ENCODE measurements around the gene SLC8B1.

SLC8B1 gene
- 114 reads per million, percentile 85 among the genes with 10 or more reads in this experiment for total RNA-seq

DNA sequence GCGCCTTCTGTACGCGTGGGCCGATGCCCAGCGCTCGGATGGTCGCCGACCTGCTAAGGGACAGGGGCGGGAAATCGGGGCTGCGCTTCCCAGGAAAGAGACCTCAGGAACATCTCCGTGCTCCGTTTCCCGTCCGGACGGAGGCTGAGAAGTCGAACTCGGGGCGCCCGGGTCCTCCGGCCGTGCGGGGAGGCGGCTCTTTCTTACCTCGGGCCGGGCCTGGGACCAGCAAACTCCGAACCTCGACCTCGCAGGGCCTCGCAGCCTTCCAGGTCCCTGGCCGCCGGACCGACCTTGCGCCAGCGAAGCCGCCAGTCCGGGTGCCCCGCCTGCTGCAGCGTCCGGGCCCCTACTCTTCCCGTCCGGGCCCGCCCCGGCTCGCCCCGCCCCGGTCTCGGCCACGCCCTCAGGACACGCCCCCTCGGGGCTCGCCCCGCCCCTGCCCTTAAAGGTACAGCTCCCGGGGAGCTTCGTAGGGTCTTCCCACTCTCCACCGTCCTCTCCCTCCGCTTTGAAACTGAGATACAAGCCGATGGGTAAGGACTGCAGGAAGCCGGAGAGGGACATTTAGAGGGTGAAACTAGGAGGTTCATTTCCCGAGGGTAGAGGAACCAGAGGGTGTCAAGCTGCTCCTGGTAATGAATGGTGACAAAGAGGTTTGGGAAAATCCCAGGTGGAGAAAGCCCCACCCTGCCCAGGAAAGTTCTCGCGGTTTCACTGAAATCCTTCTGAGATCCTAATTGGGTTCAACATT lies at the start of gene SLC8B1:
SLC8B1 (minus strand) TSS at position 324 of the 754 bp plus-strand sequence. CDS start 2,231 bp downstream, outside the sequence.
- DNase-seq, result peak; percentile 79

- no peak for DNase-seq
These were observed 47.3 kb upstream of the SLC8B1 start for GRCh38 chr12:113382206-113382605.

GRCh38 chr12:113381220-113381619 lies 46.3 kb upstream of the SLC8B1 start:
- DNase-seq, result no peak

- DNase-seq, result no peak
These were observed 43.4 kb upstream of the SLC8B1 start for GRCh38 chr12:113378291-113378690.

- DNase-seq, result no peak
These were observed 40.0 kb upstream of the SLC8B1 start for GRCh38 chr12:113374823-113375428.

DNA sequence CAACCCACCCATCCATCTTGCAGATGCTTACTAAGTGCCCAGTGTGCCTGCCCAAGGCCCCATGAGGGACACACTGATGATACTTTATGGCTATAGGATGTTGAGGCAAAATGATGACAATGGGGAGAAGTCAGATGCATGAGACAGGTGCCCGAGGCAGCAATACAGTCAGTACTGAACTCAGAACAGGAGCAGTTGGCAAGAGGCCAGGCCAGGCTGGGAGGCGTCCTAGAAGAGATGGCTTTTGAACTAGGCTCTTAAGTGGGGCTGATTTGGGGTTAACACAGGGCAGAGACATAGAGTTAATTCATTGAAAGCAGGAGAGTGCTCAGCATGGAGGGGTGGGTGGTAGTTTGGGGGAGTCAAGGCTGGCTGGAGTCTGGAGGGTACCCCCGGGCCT lies 39.1 kb upstream of the SLC8B1 start:
- no peak for DNase-seq

DNA sequence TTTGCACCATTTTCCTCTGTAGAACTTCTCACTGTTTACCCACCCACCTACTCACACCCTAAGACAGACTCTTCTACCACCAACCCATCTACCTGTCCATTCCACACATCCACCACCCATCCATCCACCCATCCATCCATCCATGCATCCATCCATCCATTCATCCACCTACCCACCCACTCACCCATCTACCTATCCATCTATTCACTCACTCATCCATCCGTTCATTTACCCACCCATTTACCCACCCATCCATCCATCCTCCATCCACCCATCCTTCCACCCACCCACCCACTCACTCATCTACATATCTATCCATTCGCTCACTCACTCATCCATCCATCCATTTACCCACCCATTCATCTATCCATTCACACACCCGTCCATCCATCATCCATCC lies 38.5 kb upstream of the SLC8B1 start:
- no peak for DNase-seq

GRCh38 chr12:113372371-113372770 lies 37.5 kb upstream of the SLC8B1 start:
- no peak for DNase-seq

- no peak for DNase-seq
These were observed 36.9 kb upstream of the SLC8B1 start for GRCh38 chr12:113371808-113372207.

- DNase-seq, result no peak
These were observed 36.2 kb upstream of the SLC8B1 start for GRCh38 chr12:113370923-113371682.

GRCh38 chr12:113369391-113369985 lies 34.6 kb upstream of the SLC8B1 start:
- no peak for DNase-seq

DNA sequence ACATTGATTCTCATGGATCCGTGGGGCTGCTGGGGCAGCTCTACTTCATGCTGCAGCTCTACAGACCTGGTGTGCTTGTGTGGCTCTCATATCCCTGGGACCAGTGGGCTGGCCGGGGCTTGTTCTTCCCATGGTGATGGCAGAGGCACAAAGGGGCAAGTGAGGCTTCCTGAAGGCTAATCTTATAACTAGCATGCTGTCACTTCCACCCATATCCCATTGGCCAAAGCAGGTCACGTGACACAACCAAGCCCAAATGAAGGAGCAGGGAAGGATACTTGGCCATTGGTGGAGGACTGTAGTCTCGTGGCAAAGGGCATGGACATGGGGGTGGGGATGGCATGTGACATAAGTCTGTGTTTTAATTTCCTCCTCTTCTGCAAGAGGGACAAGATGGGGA lies 33.4 kb upstream of the SLC8B1 start:
- no peak for DNase-seq

DNA sequence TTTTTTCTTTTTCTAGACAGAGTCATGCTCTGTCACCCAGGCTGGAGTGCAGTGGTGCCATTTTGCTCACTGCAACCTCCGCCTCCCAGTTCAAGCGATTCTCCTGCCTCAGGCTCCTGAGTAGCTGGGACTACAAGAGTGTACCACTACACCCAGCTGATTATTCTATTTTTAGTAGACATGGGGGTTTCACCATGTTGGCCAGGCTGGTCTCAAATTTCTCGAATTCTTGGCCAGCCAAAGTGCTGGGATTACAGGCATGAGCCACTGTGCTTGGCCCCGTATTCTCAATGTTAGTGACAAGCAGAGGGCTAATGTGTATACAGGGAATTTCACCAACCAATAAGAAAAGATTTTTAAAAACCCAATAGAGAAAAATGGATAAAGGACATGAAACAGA lies 31.9 kb upstream of the SLC8B1 start:
- DNase-seq, result no peak

GRCh38 chr12:113365639-113366395 lies 30.9 kb upstream of the SLC8B1 start:
- DNase-seq, result no peak

DNA sequence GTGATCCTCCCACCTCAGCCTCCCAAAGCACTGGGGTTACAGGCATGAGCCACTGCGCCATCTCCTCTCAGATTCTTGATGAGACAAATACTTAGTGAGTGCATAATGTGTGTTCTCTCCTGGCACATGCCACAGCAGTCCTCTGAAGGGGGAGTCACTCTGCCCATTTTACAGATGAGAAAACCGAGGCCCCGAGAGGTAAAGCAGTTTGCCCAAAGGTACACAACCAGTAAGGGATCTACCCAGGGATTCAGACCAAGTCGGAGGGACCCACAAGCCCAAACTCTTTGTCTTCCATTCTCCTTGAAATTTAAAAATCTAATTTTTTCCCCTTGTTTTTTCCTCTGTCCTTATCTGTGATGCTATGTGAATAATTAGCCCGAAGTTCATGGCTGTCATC lies 29.8 kb upstream of the SLC8B1 start:
- no peak for DNase-seq

- DNase-seq, result no peak
These were observed 26.9 kb upstream of the SLC8B1 start for GRCh38 chr12:113361574-113362370.

DNA sequence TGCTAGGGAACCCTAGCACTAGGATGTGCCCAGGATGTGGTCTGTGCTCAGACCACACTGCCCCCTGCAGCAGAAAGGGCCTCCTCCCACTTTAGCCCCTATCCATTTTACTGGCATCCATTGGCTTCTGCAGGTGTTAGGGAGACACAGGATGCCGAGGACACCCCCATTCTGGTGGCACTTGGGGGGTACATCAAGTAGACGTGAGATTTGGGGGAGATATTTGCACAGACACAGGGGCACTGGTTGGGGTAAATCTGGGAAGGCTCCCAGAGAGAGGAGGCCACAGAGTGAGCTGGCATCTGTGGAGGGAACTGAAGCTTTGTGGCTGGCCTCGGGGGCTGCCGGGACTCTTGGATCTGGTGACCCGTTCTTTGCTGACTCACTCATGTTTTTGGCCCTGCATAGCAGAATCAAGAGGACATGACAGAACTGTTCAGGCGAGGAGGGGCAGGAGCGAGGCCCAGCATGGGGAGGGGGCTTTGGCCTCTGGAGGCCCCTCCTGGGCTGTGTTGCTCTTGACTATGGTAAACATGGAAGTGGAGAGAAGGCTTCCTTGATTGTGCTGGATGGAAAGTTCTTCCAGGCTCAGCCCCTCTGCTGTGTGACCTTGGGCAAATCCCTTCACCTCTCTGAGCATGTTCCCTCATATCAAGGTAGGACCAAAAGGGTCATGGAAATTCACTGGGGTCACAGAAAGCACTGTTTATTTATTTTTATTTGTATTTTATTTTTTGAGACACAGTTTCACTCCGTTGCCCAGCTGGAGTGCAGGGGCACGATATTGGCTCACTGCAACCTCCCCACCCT lies 25.2 kb upstream of the SLC8B1 start:
- DNase-seq, result no peak

DNA sequence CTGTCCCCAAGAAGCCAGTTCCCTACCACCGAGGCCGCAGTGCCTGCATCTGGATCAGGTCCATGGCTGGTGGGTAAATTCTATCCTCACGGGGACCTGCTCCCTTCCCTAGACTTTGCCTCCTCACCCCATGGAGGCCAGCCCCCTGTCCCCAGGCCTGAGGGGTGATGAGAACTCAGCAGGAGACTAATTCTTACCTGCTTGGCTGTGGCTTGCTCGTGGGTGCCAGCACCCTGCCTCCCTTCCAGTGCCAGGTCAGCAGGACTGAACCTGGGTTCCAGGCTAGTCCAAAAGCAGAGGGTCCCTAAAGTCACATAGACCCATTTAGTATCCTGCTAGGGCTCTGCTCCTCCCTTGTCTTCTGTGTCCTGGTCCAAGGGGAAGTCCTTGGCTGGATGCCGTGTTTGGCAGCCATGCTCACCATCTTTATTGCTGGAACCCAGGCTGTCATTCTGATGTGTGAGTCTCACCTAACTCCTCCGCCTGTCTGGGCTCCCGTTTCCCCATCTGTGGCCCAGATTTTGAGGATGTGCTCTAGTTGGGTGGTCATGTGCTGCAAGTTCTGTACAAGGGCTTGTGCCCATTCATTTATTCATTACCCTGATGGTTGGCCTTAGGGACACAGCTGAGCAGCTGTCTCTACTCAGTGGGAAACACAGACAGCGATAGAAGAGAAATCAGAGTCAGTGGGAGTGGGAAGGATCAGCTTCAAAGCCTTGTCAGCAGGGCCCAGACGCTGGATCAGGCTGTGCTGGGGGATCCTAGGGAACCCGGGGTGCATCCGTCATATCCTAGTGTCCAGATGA lies 24.4 kb upstream of the SLC8B1 start:
- DNase-seq, result peak; percentile 4

- DNase-seq, result peak; percentile 95
These were observed 23.6 kb upstream of the SLC8B1 start, which contains the start of gene PLBD2 for GRCh38 chr12:113358381-113359132. TSS of gene PLBD2 (plus strand) at chr12:113358587. CDS start at chr12:113358601, 14 bp downstream.

Data from effector CD4-positive, alpha-beta T cell (primary cell).